HL-60/S4 treated with phorbol 12-myristate 13-acetate at 8.2 ng/mL for 4 days and 3 days (cell line): ENCODE results near the gene TRIP13.
"Not testable (repeated sequence)": the region's sequence is repeated elsewhere in the genome, so short reads cannot be mapped to it uniquely, and the experiment has no call there.

ENCODE experiments used
- in situ Hi-C: fragments of 300-500 bp; cut with MboI; formaldehyde crosslinking; loops from 2 replicates; pipeline ENCODE4 v1.15.0; 2022; ENCODE audit warnings: low sequenced_read_pairs

The TRIP13 gene, protein sequence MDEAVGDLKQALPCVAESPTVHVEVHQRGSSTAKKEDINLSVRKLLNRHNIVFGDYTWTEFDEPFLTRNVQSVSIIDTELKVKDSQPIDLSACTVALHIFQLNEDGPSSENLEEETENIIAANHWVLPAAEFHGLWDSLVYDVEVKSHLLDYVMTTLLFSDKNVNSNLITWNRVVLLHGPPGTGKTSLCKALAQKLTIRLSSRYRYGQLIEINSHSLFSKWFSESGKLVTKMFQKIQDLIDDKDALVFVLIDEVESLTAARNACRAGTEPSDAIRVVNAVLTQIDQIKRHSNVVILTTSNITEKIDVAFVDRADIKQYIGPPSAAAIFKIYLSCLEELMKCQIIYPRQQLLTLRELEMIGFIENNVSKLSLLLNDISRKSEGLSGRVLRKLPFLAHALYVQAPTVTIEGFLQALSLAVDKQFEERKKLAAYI

DNA sequence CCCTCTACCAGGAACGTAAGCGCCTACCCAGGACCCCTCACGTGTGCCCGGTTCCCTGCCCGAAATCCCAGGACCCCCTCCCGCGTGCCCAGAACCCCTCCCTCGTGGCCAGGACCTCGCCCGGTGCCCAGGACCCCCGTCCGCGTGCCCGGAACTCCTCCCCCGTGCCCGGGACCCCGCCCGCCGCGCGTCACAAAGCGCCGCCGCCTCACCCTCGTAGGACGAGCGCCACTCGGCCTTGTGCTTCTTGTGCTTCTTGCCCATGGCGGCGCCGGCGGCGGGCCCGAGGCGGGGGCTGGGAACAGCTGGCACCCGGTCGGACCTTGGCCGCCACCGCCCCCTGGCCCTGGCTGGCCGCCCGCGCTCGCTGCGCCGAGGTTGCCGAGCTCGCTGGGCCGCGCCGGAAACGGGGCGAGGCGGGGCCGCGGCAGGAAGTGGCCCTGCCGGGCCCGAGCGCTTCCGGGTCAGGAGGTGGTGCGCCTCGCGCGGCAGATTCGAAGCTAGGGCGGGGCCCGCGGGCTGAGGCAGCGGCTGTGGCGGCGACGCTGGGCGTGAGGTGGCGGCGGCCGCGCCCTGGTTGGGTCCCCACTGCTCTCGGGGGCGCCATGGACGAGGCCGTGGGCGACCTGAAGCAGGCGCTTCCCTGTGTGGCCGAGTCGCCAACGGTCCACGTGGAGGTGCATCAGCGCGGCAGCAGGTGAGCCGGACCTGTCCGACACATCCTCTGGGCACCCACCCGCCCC is at the start of gene TRIP13, which contains the start of gene BRD9:
TRIP13 (plus strand) TSS at position 491 of the 743 bp plus-strand sequence; CDS start at position 606, 115 bp downstream.
BRD9 (minus strand) TSS at position 408 of the 743 bp plus-strand sequence; CDS start at position 264, 144 bp downstream.
- in situ Hi-C loops: no loop called here

- in situ Hi-C loops: not testable (repeated sequence)
These were observed 49.3 kb upstream of the TRIP13 start for GRCh38 chr5:843371-843770.

DNA sequence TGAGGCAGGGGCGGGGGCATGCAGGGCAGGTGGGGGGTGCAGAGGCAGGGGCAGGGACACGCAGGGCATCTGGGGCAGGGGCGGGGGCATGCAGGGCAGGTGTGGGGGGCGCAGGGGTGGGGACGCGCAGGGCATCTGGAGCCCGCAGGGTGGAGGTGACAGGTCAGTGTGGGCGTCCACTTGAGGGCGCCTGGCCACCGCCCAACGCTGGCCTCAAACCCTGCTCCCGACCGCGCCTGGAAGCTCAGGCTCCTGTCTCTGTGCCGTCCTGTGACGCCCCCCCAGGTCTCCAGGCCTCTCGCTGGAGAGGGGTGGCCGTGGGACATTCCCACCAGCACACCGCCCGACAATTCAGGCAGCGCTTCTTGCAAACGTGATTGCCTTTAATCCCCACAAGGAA is 48.8 kb upstream of the TRIP13 start:
- in situ Hi-C loops: not testable (repeated sequence)

GRCh38 chr5:844426-844825 is 48.3 kb upstream of the TRIP13 start:
- in situ Hi-C loops: not testable (repeated sequence)

GRCh38 chr5:845031-845675 is 47.5 kb upstream of the TRIP13 start:
- in situ Hi-C loops: not testable (repeated sequence)

GRCh38 chr5:845676-846601 is 46.7 kb upstream of the TRIP13 start:
- in situ Hi-C loops: not testable (repeated sequence)

DNA sequence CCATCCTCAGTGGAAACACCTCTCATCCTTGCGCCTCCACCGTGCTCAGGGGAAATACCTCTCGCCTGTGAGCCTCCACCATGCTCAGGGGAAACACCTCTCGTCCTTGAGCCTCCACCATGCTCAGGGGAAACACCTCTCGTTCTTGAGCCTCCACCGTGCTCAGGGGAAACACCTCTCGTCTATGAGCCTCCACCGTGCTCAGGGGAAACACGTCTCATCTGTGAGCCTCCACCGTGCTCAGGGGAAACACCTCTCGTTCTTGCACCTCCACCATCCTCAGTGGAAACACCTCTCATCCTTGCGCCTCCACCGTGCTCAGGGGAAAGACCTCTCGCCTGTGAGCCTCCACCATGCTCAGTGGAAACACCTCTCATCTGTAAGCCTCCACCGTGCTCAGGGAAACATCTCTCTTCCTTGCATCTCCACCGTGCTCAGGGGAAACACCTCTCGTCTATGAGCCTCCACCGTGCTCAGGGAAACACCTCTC is 46.0 kb upstream of the TRIP13 start:
- in situ Hi-C loops: not testable (repeated sequence)

DNA sequence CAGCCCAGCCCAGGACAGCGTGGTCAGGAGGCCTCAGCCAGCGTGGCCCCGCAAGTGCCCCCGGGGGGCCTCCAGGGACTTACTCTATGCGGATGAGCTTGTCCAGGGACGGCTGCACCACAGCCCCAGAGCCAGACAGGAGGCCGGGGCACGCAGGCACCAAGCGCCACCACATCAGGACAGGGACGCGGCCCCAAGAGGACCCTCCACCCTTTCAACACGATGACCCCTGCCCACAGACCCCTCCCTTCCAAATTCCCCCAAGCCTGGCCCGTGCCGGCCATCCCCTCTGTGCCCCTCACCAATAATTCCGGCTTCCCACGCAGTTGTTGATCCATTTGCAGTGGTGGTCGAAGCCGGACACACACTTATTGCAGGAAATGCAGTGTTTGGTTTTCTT is 45.5 kb upstream of the TRIP13 start:
- in situ Hi-C loops: not testable (repeated sequence)

- in situ Hi-C loops: not testable (repeated sequence)
These were observed 44.9 kb upstream of the TRIP13 start for GRCh38 chr5:847736-848135.

DNA sequence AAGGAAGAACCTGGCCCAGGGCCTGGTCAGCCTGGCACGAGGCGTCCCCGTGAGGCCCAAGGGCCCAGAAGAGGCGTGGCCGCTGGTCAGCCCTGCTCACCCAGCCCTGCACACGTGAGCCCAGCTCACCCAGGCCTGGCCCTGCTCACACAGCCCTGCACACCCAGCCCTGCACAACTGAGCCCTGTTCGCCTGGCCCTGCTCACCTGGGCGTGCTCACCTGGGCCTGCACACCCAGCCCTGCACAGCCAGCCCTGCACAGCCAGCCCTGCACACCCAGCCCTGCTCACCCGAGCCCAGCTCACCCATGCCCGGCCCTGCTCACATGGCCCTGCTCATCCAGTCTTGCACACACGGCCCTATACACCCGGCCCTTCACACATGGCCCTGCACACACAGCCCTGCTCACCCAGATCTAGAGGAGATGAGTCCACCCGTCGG is 44.0 kb upstream of the TRIP13 start:
- in situ Hi-C loops: no loop called here

GRCh38 chr5:849651-850301 is 42.9 kb upstream of the TRIP13 start:
- in situ Hi-C loops: no loop called here

DNA sequence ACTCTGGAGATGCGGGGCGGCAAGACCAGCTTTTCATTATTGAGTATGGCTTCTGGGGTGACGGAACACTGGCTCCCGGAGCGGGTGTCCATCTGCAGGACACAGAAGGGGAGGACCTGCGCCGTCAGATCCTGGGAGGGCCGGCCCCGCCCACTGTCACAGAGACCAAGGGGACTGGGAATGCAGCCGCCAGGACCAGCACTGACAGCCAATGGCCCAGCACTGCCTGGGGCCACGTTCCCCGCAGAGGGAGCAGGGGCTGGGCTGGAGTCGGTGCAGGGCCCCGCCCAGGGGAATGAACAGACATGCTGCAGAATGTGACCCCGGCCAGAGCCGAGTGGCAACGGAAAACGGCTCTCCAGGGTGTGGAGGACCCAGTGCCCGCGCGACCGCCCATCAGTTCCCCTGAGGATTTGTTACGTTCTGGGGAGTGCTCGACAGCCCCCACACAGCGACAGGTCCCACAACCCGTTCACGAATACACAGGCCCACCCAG is 42.1 kb upstream of the TRIP13 start, which contains the start of gene ZDHHC11:
ZDHHC11 (minus strand) TSS at position 476 of the 496 bp plus-strand sequence; CDS start at position 92, 384 bp downstream.
- in situ Hi-C loops: no loop called here

DNA sequence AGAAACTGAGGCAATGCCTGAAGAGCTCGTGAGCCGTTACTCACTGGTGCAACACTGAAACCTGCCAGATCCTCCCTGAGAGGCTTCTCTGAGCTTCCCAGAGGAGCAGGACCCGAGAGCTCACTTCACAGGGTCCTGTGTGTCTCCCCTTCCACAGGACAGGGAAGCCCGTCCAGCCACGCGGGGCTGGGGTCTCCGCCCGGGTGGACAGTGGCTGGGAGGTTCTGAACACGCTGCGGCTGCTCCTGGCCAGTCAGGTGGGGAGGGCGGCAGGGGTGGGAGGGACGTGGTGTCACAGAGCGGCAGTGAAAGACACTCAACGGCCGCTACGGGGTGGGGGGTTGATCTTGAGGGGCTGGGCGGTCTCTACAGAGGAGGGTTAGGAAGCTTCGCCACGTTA is 41.6 kb upstream of the TRIP13 start:
- in situ Hi-C loops: no loop called here

GRCh38 chr5:851553-851952 is 41.1 kb upstream of the TRIP13 start:
- in situ Hi-C loops: no loop called here

- in situ Hi-C loops: no loop called here
These were observed 40.7 kb upstream of the TRIP13 start for GRCh38 chr5:852018-852417.

DNA sequence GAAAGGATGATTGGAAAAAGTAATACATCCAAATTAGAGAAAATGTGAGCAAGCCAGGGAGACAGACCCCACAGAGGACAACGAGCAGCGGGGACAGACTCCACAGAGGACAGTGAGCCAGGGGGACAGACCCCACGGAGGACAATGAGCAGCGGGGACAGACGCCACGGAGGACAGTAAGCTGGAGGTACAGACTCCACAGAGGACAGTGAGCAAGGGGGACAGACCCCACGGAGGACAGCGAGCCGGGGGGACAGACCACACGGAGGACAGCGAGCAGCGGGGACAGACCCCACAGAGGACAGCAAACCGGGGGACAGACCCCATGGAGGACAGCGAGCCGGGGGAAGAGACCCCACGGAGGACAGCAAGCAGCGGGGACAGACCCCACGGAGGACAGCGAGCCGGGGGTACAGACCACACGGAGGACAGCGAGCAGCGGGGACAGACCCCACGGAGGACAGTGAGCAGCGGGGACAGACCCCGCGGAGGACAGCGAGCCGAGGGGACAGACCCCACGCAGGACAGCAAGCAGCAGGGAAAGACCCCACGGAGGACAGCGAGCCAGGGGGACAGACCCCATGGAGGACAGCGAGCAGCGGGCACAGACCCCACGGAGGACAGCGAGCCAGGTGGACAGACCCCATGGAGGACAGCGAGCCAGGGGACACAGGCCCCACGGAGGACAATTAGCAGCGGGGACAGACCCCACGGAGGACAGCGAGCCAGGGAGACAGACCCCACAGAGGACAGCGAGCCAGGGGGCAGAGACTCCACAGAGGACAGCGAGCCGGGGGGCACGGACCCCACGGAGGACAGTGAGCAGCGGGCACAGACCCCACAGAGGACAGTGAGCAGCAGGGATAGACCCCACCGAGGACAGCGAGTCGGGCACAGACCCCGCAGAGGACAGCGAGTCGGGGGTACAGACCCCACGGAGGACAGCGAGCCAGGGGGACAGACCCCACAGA is 40.0 kb upstream of the TRIP13 start:
- in situ Hi-C loops: no loop called here

DNA sequence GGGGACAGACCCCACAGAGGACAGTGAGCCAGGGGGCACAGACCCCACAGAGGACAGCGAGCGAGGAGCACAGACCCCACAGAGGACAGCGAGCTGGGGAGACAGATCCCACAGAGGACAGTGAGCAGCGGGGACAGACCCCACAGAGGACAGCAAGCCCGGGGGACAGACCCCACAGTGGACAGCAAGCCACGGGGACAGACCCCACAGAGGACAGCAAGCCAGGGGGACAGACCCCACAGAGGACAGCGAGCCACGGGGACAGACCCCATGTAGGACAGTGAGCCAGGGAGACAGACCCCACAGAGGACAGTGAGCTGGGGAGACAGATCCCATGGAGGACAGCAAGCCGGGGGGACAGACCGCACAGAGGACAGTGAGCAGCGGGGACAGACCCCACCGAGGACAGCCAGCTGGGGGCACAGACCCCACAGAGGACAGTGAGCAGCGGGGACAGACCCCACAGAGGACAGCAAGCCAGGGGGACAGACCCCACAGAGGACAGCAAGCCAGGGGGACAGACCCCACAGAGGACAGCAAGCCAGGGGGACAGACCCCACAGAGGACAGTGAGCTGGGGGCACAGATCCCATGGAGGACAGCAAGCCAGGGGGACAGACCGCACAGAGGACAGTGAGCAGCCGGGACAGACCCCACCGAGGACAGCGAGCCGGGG is 39.1 kb upstream of the TRIP13 start:
- in situ Hi-C loops: not testable (repeated sequence)

DNA sequence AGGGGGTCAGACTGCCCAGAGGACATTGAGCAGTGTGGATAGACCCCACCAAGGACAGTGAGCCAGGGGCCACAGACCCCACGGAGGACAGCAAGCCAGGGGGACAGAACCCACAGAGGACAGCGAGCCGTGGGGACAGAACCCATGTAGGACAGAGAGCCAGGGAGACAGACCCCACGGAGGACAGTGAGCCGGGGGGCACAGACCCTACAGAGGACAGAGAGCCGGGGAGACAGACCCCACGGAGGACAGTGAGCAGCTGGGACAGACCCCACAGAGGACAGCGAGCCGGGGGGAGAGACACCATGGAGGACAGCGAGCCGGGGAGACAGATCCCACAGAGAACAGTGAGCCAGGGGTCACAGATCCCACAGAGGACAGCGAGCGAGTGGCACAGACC is 38.5 kb upstream of the TRIP13 start:
- in situ Hi-C loops: no loop called here
